Neural cell (in vitro differentiated cells): ENCODE data around the gene SLC29A3. TPM values are rescaled to one million over a fixed set of nuclear protein-coding genes. Genes with fewer than 3 reads are reported as not detected.

Experiments used
- H2AFZ ChIP-seq: fragments of 200-600, 300-800 bp; sonication (generic), shearing (Covaris generic); 2 replicates; pipeline ENCODE4 v1.6.0; 2014; ENCODE audit warnings: low read depth, mild to moderate bottlenecking, antibody characterized with exemption, low read length, moderate library complexity
- H3F3A ChIP-seq: fragments of 200-600 bp; shearing (Covaris generic); 2 replicates; pipeline ENCODE4 v1.6.1; 2016; ENCODE audit warnings: mild to moderate bottlenecking, moderate library complexity, mixed read lengths, antibody characterized with exemption, low read length; ENCODE audit not compliant: insufficient read depth, poor library complexity, severe bottlenecking
- H3K27ac ChIP-seq: fragments of 200-600, 300-800 bp; sonication (generic), shearing (Covaris generic); 2 replicates; pipeline ENCODE4 v1.5.1; 2014; ENCODE audit warnings: mild to moderate bottlenecking, low read length, moderate library complexity
- H3K27me3 ChIP-seq: fragments of 300-800, 200-600 bp; sonication (generic), shearing (Covaris generic); 2 replicates; pipeline ENCODE4 v1.6.0; 2014; ENCODE audit warnings: mild to moderate bottlenecking, low read depth, low read length, moderate library complexity; ENCODE audit not compliant: insufficient read depth
- H3K36me3 ChIP-seq: fragments of 300-800, 200-600 bp; sonication (generic), shearing (Covaris generic); 2 replicates; pipeline ENCODE4 v1.5.1; 2014; ENCODE audit warnings: mild to moderate bottlenecking, antibody characterized with exemption, low read length, moderate library complexity; ENCODE audit not compliant: insufficient read depth
- H3K4me2 ChIP-seq: fragments of 300-800, 200-600 bp; sonication (generic), shearing (Covaris generic); 2 replicates; pipeline ENCODE4 v1.6.0; 2014; ENCODE audit warnings: mild to moderate bottlenecking, low read length
- H3K4me3 ChIP-seq: fragments of 300-800, 200-600 bp; sonication (generic), shearing (Covaris generic); 2 replicates; pipeline ENCODE4 v1.5.1; 2014; ENCODE audit warnings: mild to moderate bottlenecking, low read length, moderate library complexity
- H3K79me2 ChIP-seq: fragments of 200-600 bp; shearing (Covaris generic); replicated peaks from 2 replicates; pipeline ENCODE4 v1.6.0; 2014; ENCODE audit warnings: mild to moderate bottlenecking, low read length, moderate library complexity; ENCODE audit not compliant: insufficient read depth
- H3K9ac ChIP-seq: fragments of 300-800, 200-600 bp; sonication (generic), shearing (Covaris generic); 2 replicates; pipeline ENCODE4 v1.6.1; 2016; ENCODE audit warnings: mild to moderate bottlenecking, low read length, mixed read lengths
- H3K9me2 ChIP-seq: fragments of 200-600 bp; shearing (Covaris generic); 2 replicates; pipeline ENCODE4 v1.6.1; 2016; ENCODE audit warnings: mild to moderate bottlenecking, low read length, mixed read lengths; ENCODE audit not compliant: insufficient read depth
- H3K9me3 ChIP-seq: fragments of 200-600, 300-800 bp; sonication (generic), shearing (Covaris generic); 2 replicates; pipeline ENCODE4 v1.6.1; 2016; ENCODE audit warnings: mild to moderate bottlenecking, mixed run types, low read length, moderate library complexity, mixed read lengths
- H4K20me1 ChIP-seq: fragments of 200-600 bp; shearing (Covaris generic); 2 replicates; pipeline ENCODE4 v1.6.1; 2016; ENCODE audit warnings: mild to moderate bottlenecking, mixed run types; ENCODE audit not compliant: insufficient read depth
- CTCF ChIP-seq: fragments of 450-650 bp; IDR thresholded peaks from 2 replicates; pipeline ENCODE4 v1.5.1; 2014; ENCODE audit warnings: antibody characterized with exemption, mild to moderate bottlenecking, moderate library complexity; ENCODE audit not compliant: poor library complexity, severe bottlenecking
- EP300 ChIP-seq: fragments of 450-650 bp; conservative IDR thresholded peaks from 2 replicates; pipeline ENCODE4 v1.6.1; 2014; ENCODE audit warnings: antibody characterized with exemption, mild to moderate bottlenecking, moderate library complexity; ENCODE audit not compliant: poor library complexity, severe bottlenecking
- EZH2 ChIP-seq: fragments of 200-600, 300-800 bp; shearing (Covaris generic), sonication (generic); IDR thresholded peaks from 2 replicates; pipeline ENCODE4 v1.6.1; 2014; ENCODE audit warnings: antibody characterized with exemption, low read length, borderline replicate concordance, mild to moderate bottlenecking; ENCODE audit not compliant: insufficient read depth, poor library complexity, severe bottlenecking
- MXI1 ChIP-seq: fragments of 450-650 bp; conservative IDR thresholded peaks from 2 replicates; pipeline ENCODE4 v1.6.1; 2014; ENCODE audit warnings: antibody characterized with exemption, mild to moderate bottlenecking; ENCODE audit not compliant: poor library complexity, severe bottlenecking
- POLR2AphosphoS5 ChIP-seq: IDR thresholded peaks from 2 replicates; pipeline ENCODE4 v1.6.1; 2012
- RAD21 ChIP-seq: fragments of 450-650 bp; conservative IDR thresholded peaks from 2 replicates; pipeline ENCODE4 v1.6.1; 2014; ENCODE audit warnings: antibody characterized with exemption, mild to moderate bottlenecking, moderate library complexity
- REST ChIP-seq: IDR thresholded peaks from 2 replicates; pipeline ENCODE4 v1.6.1; 2012; ENCODE audit warnings: borderline replicate concordance
- SMC3 ChIP-seq: fragments of 450-650 bp; conservative IDR thresholded peaks from 2 replicates; pipeline ENCODE4 v1.6.1; 2014; ENCODE audit warnings: antibody characterized with exemption, mild to moderate bottlenecking, moderate library complexity; ENCODE audit not compliant: poor library complexity
- TAF1 ChIP-seq: IDR thresholded peaks from 2 replicates; pipeline ENCODE4 v1.6.1; 2012; ENCODE audit warnings: low read depth
- polyA plus RNA-seq: library from polyadenylated mRNA; depleted of rRNA; stranded (reverse); fragments of >200 nt; gene quantifications from 2 replicates; pipeline ENCODE4 v1.2.3, GENCODE V29; 2014

SLC29A3 gene
- polyA plus RNA-seq, 1 donor from 2014 or later, result 2.3 TPM

- no peaks in the 10 kb centered on the region for H3K9me3 ChIP-seq
- no peaks in the 10 kb centered on the region for H3F3A ChIP-seq
- H3K4me3 ChIP-seq, result no peak overlapping the region
- TF ChIP-seq EZH2 (no peak), CTCF (no peak), SMC3 (no peak), TAF1 (no peak), RAD21 (no peak), MXI1 (no peak), POLR2AphosphoS5 (no peak), REST (no peak), EP300 (no peak)
- no peaks in the 10 kb centered on the region for H4K20me1 ChIP-seq
- H3K4me2 ChIP-seq, result no peak overlapping the region
- peaks cover 22% of the 10 kb centered on the region for H3K27me3 ChIP-seq
- no peak overlapping the region for H3K9ac ChIP-seq
- H3K27ac ChIP-seq, result no peak overlapping the region
- H3K79me2 ChIP-seq, result no peaks in the 10 kb centered on the region
- no peak overlapping the region for H2AFZ ChIP-seq
- no peaks in the 10 kb centered on the region for H3K9me2 ChIP-seq
- H3K36me3 ChIP-seq, result no peaks in the 10 kb centered on the region
Measured at GRCh38 chr10:71393841-71394475, 74.9 kb downstream of the SLC29A3 start.

GRCh38 chr10:71394926-71395562 lies 76.0 kb downstream of the SLC29A3 start:
- no peaks in the 10 kb centered on the region for H3F3A ChIP-seq
- H3K9ac ChIP-seq, result no peak overlapping the region
- H3K9me2 ChIP-seq, result no peaks in the 10 kb centered on the region
- H3K79me2 ChIP-seq, result no peaks in the 10 kb centered on the region
- H3K9me3 ChIP-seq, result no peaks in the 10 kb centered on the region
- H4K20me1 ChIP-seq, result no peaks in the 10 kb centered on the region
- peaks cover 32% of the 10 kb centered on the region for H3K27me3 ChIP-seq
- no peak overlapping the region for H2AFZ ChIP-seq
- no peak overlapping the region for H3K27ac ChIP-seq
- no peak for TF ChIP-seq EZH2
- TF ChIP-seq POLR2AphosphoS5, result no peak
- no peak for TF ChIP-seq CTCF
- no peak for TF ChIP-seq EP300
- no peak for TF ChIP-seq REST
- TF ChIP-seq TAF1, result no peak
- no peak for TF ChIP-seq RAD21
- no peak for TF ChIP-seq MXI1
- no peak for TF ChIP-seq SMC3
- H3K4me2 ChIP-seq, result no peak overlapping the region
- no peak overlapping the region for H3K4me3 ChIP-seq
- H3K36me3 ChIP-seq, result no peaks in the 10 kb centered on the region
